ENCODE measurements around the gene KCNIP1.

DNA sequence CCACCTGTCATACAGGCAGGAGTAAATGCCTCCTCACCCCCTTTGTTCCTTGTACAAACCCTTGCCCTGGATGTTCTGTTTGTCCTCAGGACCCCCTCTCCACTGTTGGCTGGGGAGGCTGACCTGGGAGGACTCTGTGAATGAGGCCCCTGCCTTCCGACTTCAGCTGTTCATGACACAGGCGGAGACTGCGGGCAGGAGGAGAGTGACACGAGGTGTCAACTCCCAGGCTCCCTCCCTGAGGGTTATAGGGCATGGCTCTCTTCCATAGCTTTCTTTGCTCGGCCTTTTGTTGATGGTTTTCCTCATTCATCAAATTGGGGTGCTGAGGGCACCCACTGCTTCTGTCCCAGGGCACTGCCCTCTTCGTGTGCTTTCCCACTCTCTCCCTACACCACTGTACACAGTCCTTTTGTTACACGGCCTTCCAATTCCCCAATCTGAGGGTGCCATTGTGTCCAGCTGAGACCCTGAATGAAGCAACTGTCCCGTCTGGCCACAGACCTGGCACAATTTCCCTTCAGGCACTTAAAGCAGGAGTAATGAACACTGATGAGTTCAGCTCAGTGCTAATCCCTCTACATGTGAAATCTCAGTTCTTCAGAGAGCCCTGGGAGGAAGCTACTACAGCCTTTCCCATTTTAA, 33.8 kb downstream of the KCNIP1 start:
- TF ChIP-seq POLR2A (IDR thresholded peaks at IDR 0.05; ENCODE audit: low read depth) (no peak), POLR2AphosphoS5 (IDR thresholded peaks at IDR 0.05) (no peak), CTCF (IDR thresholded peaks at IDR 0.05) (no peak), EP300 (IDR thresholded peaks at IDR 0.05) (no peak)

All from esophagus muscularis mucosa (tissue), 4 donors.